GM12875 (cell line): Measurements from ENCODE around the gene PRSS2.

Experiments
- H3K4me3 ChIP-seq: one replicate; pipeline ENCODE4 v1.5.1; 2011; ENCODE audit warnings: low read depth, low read length, control low read depth
- CTCF ChIP-seq: IDR thresholded peaks from 2 replicates; pipeline ENCODE4 v1.5.1; 2011; ENCODE audit warnings: low read depth, mild to moderate bottlenecking, control low read depth, inconsistent platforms, low read length, moderate library complexity, borderline replicate concordance; ENCODE audit not compliant: insufficient read depth

PRSS2 gene

GRCh38 chr7:142809671-142810070 is 38.9 kb downstream of the PRSS2 start:
- no peak for TF ChIP-seq CTCF
- peak overlapping the region; percentile 26 for H3K4me3 ChIP-seq

- no peak overlapping the region for H3K4me3 ChIP-seq
- peak; percentile 33; the same call in 1 of the 2 replicates for TF ChIP-seq CTCF
These were observed 40.5 kb downstream of the PRSS2 start for GRCh38 chr7:142811154-142811737.

GRCh38 chr7:142812437-142813215 is 41.9 kb downstream of the PRSS2 start:
- H3K4me3 ChIP-seq, result no peak overlapping the region
- no peak for TF ChIP-seq CTCF

GRCh38 chr7:142813226-142813625 is 42.5 kb downstream of the PRSS2 start:
- H3K4me3 ChIP-seq, result no peak overlapping the region
- no peak for TF ChIP-seq CTCF

GRCh38 chr7:142813699-142814098 is 42.9 kb downstream of the PRSS2 start:
- no peak overlapping the region for H3K4me3 ChIP-seq
- no peak for TF ChIP-seq CTCF

GRCh38 chr7:142814451-142814850 is 43.7 kb downstream of the PRSS2 start:
- H3K4me3 ChIP-seq, result no peak overlapping the region
- TF ChIP-seq CTCF, result no peak

- no peak for TF ChIP-seq CTCF
- no peak overlapping the region for H3K4me3 ChIP-seq
These were observed 44.4 kb downstream of the PRSS2 start for GRCh38 chr7:142815134-142815533.
